Measurements from ENCODE around the gene CRYBG1. TPM values are rescaled to one million over a fixed set of nuclear protein-coding genes. Genes with fewer than 3 reads are reported as not detected.

CRYBG1 gene
- total RNA-seq, 1 experiment from 2014 or later = 5.7 TPM

DNA sequence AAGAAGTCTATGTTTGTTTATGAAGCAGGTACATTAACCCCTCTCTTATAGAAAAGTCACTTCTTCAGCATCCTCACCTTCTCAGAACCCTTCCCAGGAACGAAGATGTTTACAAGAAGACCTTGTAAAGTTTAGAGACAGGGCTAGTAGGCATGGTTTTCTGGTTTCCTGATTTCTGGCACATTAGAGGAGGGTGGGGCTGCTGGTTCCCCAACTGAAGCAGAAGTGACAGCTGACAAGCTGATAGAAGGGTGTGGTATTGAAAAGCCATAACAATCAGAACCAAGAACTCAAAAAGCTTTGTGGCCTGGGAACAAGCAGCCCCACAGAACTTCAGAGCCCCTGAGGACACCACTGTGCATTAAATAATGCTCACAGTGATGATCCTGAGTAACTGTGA, 177.6 kb downstream of the CRYBG1 start:
- no peak overlapping the region for H3K4me3 Mint-ChIP-seq
- H4K5ac ChIP-seq (ENCODE audit: insufficient read length, low read depth, low read length) = no peak overlapping the region
- no peaks in the 10 kb centered on the region for H4K20me1 ChIP-seq (ENCODE audit: control insufficient read depth, insufficient read depth, insufficient read length)
- H3K27ac ChIP-seq (ENCODE audit: insufficient read length, low read depth, low read length) = no peak overlapping the region
- no peaks in the 10 kb centered on the region for H3K9me3 ChIP-seq (ENCODE audit: control insufficient read depth, low read depth, low read length)
- no peak overlapping the region for H3K18ac ChIP-seq (ENCODE audit: insufficient read length, low read depth, low read length)
- H3K27me3 ChIP-seq (ENCODE audit: insufficient read depth, low read length) = no peaks in the 10 kb centered on the region
- H3K4ac ChIP-seq (ENCODE audit: low read depth, low read length) = no peak overlapping the region
- no peaks in the 10 kb centered on the region for H3K23me2 ChIP-seq (ENCODE audit: insufficient read length, low read depth, low read length, poor library complexity, severe bottlenecking)
- H3K27me3 Mint-ChIP-seq (ENCODE audit: low read depth) = no peaks in the 10 kb centered on the region
- no peak overlapping the region for H2AK5ac ChIP-seq (ENCODE audit: insufficient read length, low read length)
- WGBS (ENCODE audit: extremely low coverage, insufficient read length, low lambda C conversion rate) = no CpG with 5 or more reads among the region's 1 CpG
- no peak overlapping the region for H3K14ac ChIP-seq (ENCODE audit: insufficient read depth, low read length)
- H3K79me1 ChIP-seq (ENCODE audit: insufficient read depth, low read depth, low read length, poor library complexity, severe bottlenecking) = no peaks in the 10 kb centered on the region
- H2AFZ ChIP-seq (ENCODE audit: low read length) = no peak overlapping the region
- H3K4me1 ChIP-seq (ENCODE audit: insufficient read depth, low read length) = no peaks in the 10 kb centered on the region
- no peak overlapping the region for H3K56ac ChIP-seq (ENCODE audit: insufficient read length, low read depth, low read length)
- H3K23ac ChIP-seq (ENCODE audit: insufficient read length, low read depth, low read length) = no peak overlapping the region
- no peak overlapping the region for H2BK15ac ChIP-seq (ENCODE audit: low read depth, low read length)
- H3K79me2 ChIP-seq (ENCODE audit: insufficient read depth, low read length) = no peaks in the 10 kb centered on the region
- H3K4me2 ChIP-seq (ENCODE audit: insufficient read depth, insufficient read length, low read length) = no peak overlapping the region
- TF ChIP-seq, protein P1, sequence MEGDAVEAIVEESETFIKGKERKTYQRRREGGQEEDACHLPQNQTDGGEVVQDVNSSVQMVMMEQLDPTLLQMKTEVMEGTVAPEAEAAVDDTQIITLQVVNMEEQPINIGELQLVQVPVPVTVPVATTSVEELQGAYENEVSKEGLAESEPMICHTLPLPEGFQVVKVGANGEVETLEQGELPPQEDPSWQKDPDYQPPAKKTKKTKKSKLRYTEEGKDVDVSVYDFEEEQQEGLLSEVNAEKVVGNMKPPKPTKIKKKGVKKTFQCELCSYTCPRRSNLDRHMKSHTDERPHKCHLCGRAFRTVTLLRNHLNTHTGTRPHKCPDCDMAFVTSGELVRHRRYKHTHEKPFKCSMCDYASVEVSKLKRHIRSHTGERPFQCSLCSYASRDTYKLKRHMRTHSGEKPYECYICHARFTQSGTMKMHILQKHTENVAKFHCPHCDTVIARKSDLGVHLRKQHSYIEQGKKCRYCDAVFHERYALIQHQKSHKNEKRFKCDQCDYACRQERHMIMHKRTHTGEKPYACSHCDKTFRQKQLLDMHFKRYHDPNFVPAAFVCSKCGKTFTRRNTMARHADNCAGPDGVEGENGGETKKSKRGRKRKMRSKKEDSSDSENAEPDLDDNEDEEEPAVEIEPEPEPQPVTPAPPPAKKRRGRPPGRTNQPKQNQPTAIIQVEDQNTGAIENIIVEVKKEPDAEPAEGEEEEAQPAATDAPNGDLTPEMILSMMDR (conservative IDR thresholded peaks at IDR 0.05) = no peak
- no peak overlapping the region for H2BK20ac ChIP-seq (ENCODE audit: low read depth, low read length, poor library complexity, severe bottlenecking)
- no peak for DNase-seq
- H3T11ph ChIP-seq (ENCODE audit: low read length) = no peak overlapping the region
- H3K27ac Mint-ChIP-seq = peak overlapping the region in 1 of 3 experiments; percentile 47; a peak in 1 of 7 replicates
- no peak overlapping the region for H4K8ac ChIP-seq (replicated peaks; ENCODE audit: insufficient read length, low read depth, low read length)
- H4K91ac ChIP-seq (ENCODE audit: insufficient read length, low read depth, low read length) = no peak overlapping the region
- H3K4me1 Mint-ChIP-seq = peaks cover 8 to 10% of the 10 kb centered on the region in 2 experiments
- H2BK5ac ChIP-seq (ENCODE audit: insufficient read length, low read length) = no peak overlapping the region
- H3K36me3 Mint-ChIP-seq (ENCODE audit: insufficient read depth in 1 of 3, low read depth in 3 of 3) = no peaks in the 10 kb centered on the region
- H2BK12ac ChIP-seq (ENCODE audit: insufficient read length, low read depth, low read length) = no peak overlapping the region
- no peaks in the 10 kb centered on the region for H3K9me3 Mint-ChIP-seq
- no peak overlapping the region for H2BK120ac ChIP-seq (ENCODE audit: low read depth, low read length, poor library complexity, severe bottlenecking)
- no peak overlapping the region for H3K9ac ChIP-seq (ENCODE audit: extremely low read depth, insufficient read length, low read length)
